OCI-LY1 (cell line): ENCODE results near the gene CUX1.
A peak's percentile ranks its signal among the peaks of the same experiment; 100 is the strongest.

Experiments
- H2AFZ ChIP-seq: fragments of 200-600 bp; sonication (generic), shearing (Covaris generic); 2 replicates; pipeline ENCODE4 v1.6.0; 2014; ENCODE audit warnings: antibody characterized with exemption, mild to moderate bottlenecking, low read length
- H3F3A ChIP-seq: fragments of 200-600 bp; sonication (generic), shearing (Covaris generic); 2 replicates; pipeline ENCODE4 v1.6.0; 2014; ENCODE audit warnings: mild to moderate bottlenecking, antibody characterized with exemption, low read length, moderate library complexity; ENCODE audit not compliant: insufficient read depth
- H3K27ac ChIP-seq: fragments of 200-600 bp; sonication (generic); 2 replicates; pipeline ENCODE4 v1.5.1; 2014; ENCODE audit warnings: low read length, mixed run types, mild to moderate bottlenecking, low read depth; ENCODE audit not compliant: poor library complexity, severe bottlenecking
- H3K27me3 ChIP-seq: fragments of 200-600 bp; sonication (generic); 2 replicates; pipeline ENCODE4 v1.6.0; 2014; ENCODE audit warnings: antibody characterized with exemption, mild to moderate bottlenecking, low read length, moderate library complexity; ENCODE audit not compliant: insufficient read depth
- H3K36me3 ChIP-seq: fragments of 200-600 bp; sonication (generic); 2 replicates; pipeline ENCODE4 v1.6.1; 2014; ENCODE audit warnings: mild to moderate bottlenecking, antibody characterized with exemption, low read length, moderate library complexity, mixed read lengths; ENCODE audit not compliant: insufficient read depth
- H3K4me1 ChIP-seq: fragments of 200-600 bp; sonication (generic); 2 replicates; pipeline ENCODE4 v1.5.1; 2014; ENCODE audit warnings: mild to moderate bottlenecking, low read length, moderate library complexity; ENCODE audit not compliant: insufficient read depth, severe bottlenecking
- H3K4me2 ChIP-seq: fragments of 200-600 bp; sonication (generic), shearing (Covaris generic); 2 replicates; pipeline ENCODE4 v1.6.1; 2014; ENCODE audit warnings: low read length
- H3K4me3 ChIP-seq: fragments of 200-600 bp; sonication (generic); 2 replicates; pipeline ENCODE4 v1.5.1; 2014; ENCODE audit warnings: low read length, low read depth, mild to moderate bottlenecking, mixed read lengths; ENCODE audit not compliant: poor library complexity, severe bottlenecking
- H3K79me2 ChIP-seq: fragments of 200-600 bp; shearing (Covaris generic); 2 replicates; pipeline ENCODE4 v1.6.1; 2016; ENCODE audit warnings: mixed run types, low read length, mixed read lengths; ENCODE audit not compliant: insufficient read depth
- H3K9ac ChIP-seq: fragments of 200-600 bp; sonication (generic), shearing (Covaris generic); 2 replicates; pipeline ENCODE4 v1.6.1; 2014; ENCODE audit warnings: mild to moderate bottlenecking, low read length, mixed read lengths
- H3K9me2 ChIP-seq: fragments of 200-600 bp; sonication (generic), shearing (Covaris generic); 2 replicates; pipeline ENCODE4 v1.6.1; 2014; ENCODE audit warnings: low read depth, mild to moderate bottlenecking, low read length, mixed read lengths
- H3K9me3 ChIP-seq: fragments of 200-600 bp; shearing (Covaris generic); 2 replicates; pipeline ENCODE4 v1.6.1; 2014; ENCODE audit warnings: low read length, mixed read lengths
- H4K20me1 ChIP-seq: fragments of 200-600 bp; sonication (generic), shearing (Covaris generic); 2 replicates; pipeline ENCODE4 v1.6.0; 2016; ENCODE audit warnings: mild to moderate bottlenecking, low read length; ENCODE audit not compliant: insufficient read depth
- EZH2 ChIP-seq: fragments of 200-600 bp; sonication (generic), shearing (Covaris generic); IDR thresholded peaks from 2 replicates; pipeline ENCODE4 v1.8.0; 2017; ENCODE audit warnings: borderline replicate concordance, mixed run types, mild to moderate bottlenecking, antibody characterized with exemption, low read length, moderate library complexity, mixed read lengths
- TF ChIP-seq, protein P1 (sequence below): fragments of 200-600 bp; sonication (generic), shearing (Covaris generic); IDR thresholded peaks from 2 replicates; pipeline ENCODE4 v1.5.1; 2017; ENCODE audit warnings: mild to moderate bottlenecking, antibody characterized with exemption, low read length, moderate library complexity, mixed read lengths

The CUX1 gene

GRCh38 chr7:101853684-101854083 lies 36.3 kb downstream of the CUX1 start:
- no peaks in the 10 kb centered on the region for H3K9me2 ChIP-seq
- peak overlapping the region; percentile 53 for H3K4me3 ChIP-seq
- H3K36me3 ChIP-seq, result peaks cover 17% of the 10 kb centered on the region
- H3K79me2 ChIP-seq, result peaks cover 75% of the 10 kb centered on the region
- no peak for TF ChIP-seq EZH2
- TF ChIP-seq, protein P1, sequence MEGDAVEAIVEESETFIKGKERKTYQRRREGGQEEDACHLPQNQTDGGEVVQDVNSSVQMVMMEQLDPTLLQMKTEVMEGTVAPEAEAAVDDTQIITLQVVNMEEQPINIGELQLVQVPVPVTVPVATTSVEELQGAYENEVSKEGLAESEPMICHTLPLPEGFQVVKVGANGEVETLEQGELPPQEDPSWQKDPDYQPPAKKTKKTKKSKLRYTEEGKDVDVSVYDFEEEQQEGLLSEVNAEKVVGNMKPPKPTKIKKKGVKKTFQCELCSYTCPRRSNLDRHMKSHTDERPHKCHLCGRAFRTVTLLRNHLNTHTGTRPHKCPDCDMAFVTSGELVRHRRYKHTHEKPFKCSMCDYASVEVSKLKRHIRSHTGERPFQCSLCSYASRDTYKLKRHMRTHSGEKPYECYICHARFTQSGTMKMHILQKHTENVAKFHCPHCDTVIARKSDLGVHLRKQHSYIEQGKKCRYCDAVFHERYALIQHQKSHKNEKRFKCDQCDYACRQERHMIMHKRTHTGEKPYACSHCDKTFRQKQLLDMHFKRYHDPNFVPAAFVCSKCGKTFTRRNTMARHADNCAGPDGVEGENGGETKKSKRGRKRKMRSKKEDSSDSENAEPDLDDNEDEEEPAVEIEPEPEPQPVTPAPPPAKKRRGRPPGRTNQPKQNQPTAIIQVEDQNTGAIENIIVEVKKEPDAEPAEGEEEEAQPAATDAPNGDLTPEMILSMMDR, result no peak; the same call in 1 of the 2 replicates
- peaks cover 16% of the 10 kb centered on the region for H3F3A ChIP-seq
- H3K4me1 ChIP-seq, result peaks cover 70% of the 10 kb centered on the region
- H3K4me2 ChIP-seq, result peak overlapping the region; percentile 83
- peak overlapping the region; percentile 96 for H3K27ac ChIP-seq
- no peaks in the 10 kb centered on the region for H3K9me3 ChIP-seq
- H3K9ac ChIP-seq, result peak overlapping the region; percentile 58
- H3K27me3 ChIP-seq, result no peaks in the 10 kb centered on the region
- no peaks in the 10 kb centered on the region for H4K20me1 ChIP-seq
- H2AFZ ChIP-seq, result no peak overlapping the region

GRCh38 chr7:101854084-101854865 lies 36.8 kb downstream of the CUX1 start:
- Histone ChIP-seq H3K9me2 (no peaks in the 10 kb centered on the region), H3K36me3 (peaks cover 11% of the 10 kb centered on the region), H3K27ac (peak overlapping the region; percentile 96), H3K4me3 (peak overlapping the region; percentile 53), H3K27me3 (no peaks in the 10 kb centered on the region), H4K20me1 (no peaks in the 10 kb centered on the region), H3K4me2 (peak overlapping the region; percentile 83), H3K4me1 (peaks cover 76% of the 10 kb centered on the region), H2AFZ (no peak overlapping the region), H3K9me3 (no peaks in the 10 kb centered on the region), H3K9ac (peak overlapping the region; percentile 74), H3K79me2 (peaks cover 75% of the 10 kb centered on the region), H3F3A (peaks cover 16% of the 10 kb centered on the region)
- TF ChIP-seq, protein P1, result no peak
- no peak for TF ChIP-seq EZH2

DNA sequence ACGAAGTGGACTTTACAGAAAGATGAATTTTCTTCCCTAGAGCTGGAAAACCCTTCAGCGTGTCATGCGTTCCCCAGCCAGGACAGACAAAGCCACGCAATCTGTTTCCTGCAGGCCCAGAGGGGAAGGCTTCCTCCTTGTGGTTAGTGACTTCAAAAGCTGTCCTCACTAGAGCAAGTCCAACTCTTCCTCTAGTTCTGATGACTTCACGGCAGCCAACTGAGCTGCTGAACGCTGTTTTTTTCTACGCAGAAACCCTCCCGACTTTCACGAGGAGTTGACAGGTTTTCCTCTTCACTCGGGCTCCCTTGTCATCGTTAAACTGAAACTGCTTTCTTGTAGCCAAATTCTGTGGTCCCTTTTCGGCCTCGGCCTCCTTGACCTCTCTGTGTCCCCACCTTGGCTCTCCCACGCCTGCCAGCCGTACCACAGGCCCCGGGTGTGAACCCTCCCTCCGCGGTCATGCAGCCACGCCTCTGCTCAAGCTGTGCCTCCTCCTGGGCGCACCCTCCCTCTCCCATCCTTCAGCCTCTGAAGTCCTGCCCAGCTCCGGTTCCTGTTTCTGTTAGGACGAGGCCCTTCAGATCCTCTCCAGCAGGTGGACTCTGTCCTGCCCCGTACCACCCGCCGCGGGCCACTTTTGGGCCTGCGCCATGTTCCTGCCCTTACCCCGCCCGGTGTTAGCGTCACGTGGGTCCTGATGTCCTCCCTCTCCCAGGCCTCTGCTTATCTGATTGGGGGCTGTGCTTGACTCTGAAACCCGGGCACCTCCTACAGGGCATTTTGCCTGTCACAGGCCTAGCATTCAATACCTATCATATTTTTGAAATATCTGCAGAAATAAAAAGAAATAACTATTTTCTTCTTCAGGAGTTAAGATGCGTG lies 39.3 kb downstream of the CUX1 start:
- no peaks in the 10 kb centered on the region for H3K36me3 ChIP-seq
- no peaks in the 10 kb centered on the region for H4K20me1 ChIP-seq
- no peaks in the 10 kb centered on the region for H3K9me3 ChIP-seq
- peaks cover 18% of the 10 kb centered on the region for H3F3A ChIP-seq
- H3K27ac ChIP-seq, result peak overlapping the region; percentile 96
- H3K9me2 ChIP-seq, result no peaks in the 10 kb centered on the region
- H2AFZ ChIP-seq, result no peak overlapping the region
- TF ChIP-seq, protein P1, result peak; percentile 69
- TF ChIP-seq EZH2, result no peak
- peaks cover 59% of the 10 kb centered on the region for H3K79me2 ChIP-seq
- H3K4me2 ChIP-seq, result peak overlapping the region; percentile 83
- peaks cover 100% of the 10 kb centered on the region for H3K4me1 ChIP-seq
- no peaks in the 10 kb centered on the region for H3K27me3 ChIP-seq
- H3K4me3 ChIP-seq, result peak overlapping the region; percentile 53
- H3K9ac ChIP-seq, result peak overlapping the region; percentile 74
